Pancreas (tissue), 10 donors: ENCODE data around the gene ULK3. TPM values are rescaled to one million over a fixed set of nuclear protein-coding genes. Genes with fewer than 3 reads are reported as not detected.
A peak's percentile ranks its signal among the peaks of the same experiment; 100 is the strongest.

Source experiments
- ATAC-seq, 4 donors: fragments of 200-7000 bp; cut with Tn5 transposase; one replicate each; pipeline versions ENCODE4 v1.8.0 to v1.9.1; 2020; ENCODE audit warnings: mild to moderate bottlenecking in 4 of 4, moderate library complexity in 4 of 4
- DNase-seq, 6 donors: peaks; one replicate each; pipeline ENCODE4 v3.0.0-alpha.2; 2020
- FAIRE-seq: peaks from 2 replicates; lab custom pipeline; 2012; peaks lifted over from hg19 to GRCh38; lab: Jason Lieb, UNC
- H3K27ac ChIP-seq, 4 donors: fragments of 200-600 bp; sonication (generic); 1 replicate in 3 of 4; 2 replicates in 1 of 4; pipeline versions ENCODE4 v1.5.0 to v1.8.0; 2020
- H3K27me3 ChIP-seq, 4 donors: fragments of 200-600 bp; one replicate each; pipeline ENCODE4 v1.8.0; 2021
- H3K36me3 ChIP-seq, 3 donors: fragments of 200-600 bp; sonication (generic) in 1 of 3; one replicate each; pipeline versions ENCODE4 v1.5.0 to v1.8.0; 2020 to 2021
- H3K4me1 ChIP-seq, 3 donors: fragments of 200-600 bp; one replicate each; pipeline ENCODE4 v1.8.0; 2021
- H3K4me3 ChIP-seq, 4 donors: fragments of 200-600 bp; sonication (generic) in 2 of 4; one replicate each; pipeline versions ENCODE4 v1.5.0 to v1.8.0; 2020 to 2021
- H3K9me3 ChIP-seq, 4 donors: fragments of 200-600 bp; one replicate each; pipeline ENCODE4 v1.8.0; 2021
- CTCF ChIP-seq, 4 donors: fragments of 200-600 bp; sonication (generic) in 3 of 4; IDR thresholded peaks; one replicate each; pipeline versions ENCODE4 v1.5.0 to v1.8.0; 2021; ENCODE audit warnings: antibody characterized with exemption in 4 of 4
- WGBS, 2 donors: extraction: QIAGEN DNeasy Blood & Tissue Kit; methylation state at CpG; one replicate each; pipeline ENCODE4 v1.1.7; 2013; 5-methylcytosine and 5-hydroxymethylcytosine counted together
- intact Hi-C, 3 donors: fragments of 100-400 bp; cut with DNase I; formaldehyde crosslinking; loops; one replicate each; pipeline versions ENCODE4 v1.11.1 to v1.14.2; 2022
- polyA plus RNA-seq, 2 donors: library from polyadenylated mRNA; stranded (reverse); fragments of 200-250 nt; gene quantifications; one replicate each; pipeline ENCODE4 v1.2.3, GENCODE V29; 2013
- total RNA-seq, 6 donors: library from RNA; stranded (reverse); fragmentation: NEBNext Ultra II Directional in 4 of 6; extraction: Animal tissue kit (Norgen Biotek cat#: 25700) in 4 of 6; gene quantifications; one replicate each; pipeline versions ENCODE4 v1.2.1 to v1.2.4, GENCODE V29; 2021 to 2023
- donor health status: healthy with polysubstance abuse.
- donor health status: DM: no; HTN: no; CAD: no; lungs with moderate emphysema.
- donor health status: DM: no; HTN: no; CAD: no.
- donor health status: control.
- donor health status: control.
- donor health status: Bipolar disorder and iron deficiency.
- donor health status: DM: yes; HTN: yes; CAD: no.
- donor health status: DM: no; HTN: no; CAD: no.
- donor health status: DM: no; HTN: no; CAD: no.
- donor health status: DM: yes; HTN: yes; CAD: no.

The ULK3 gene
- total and polyA plus RNA-seq, 8 donors: 15.0 to 83.5 (median 22.2) TPM

GRCh38 chr15:74869372-74869725 lies 26.4 kb upstream of the ULK3 start:
- no peak for DNase-seq
- Histone ChIP-seq H3K4me3 (no peak overlapping the region), H3K4me1 (peaks cover 24 to 56% (median 29%) of the 10 kb centered on the region in 3 donors), H3K9me3 (no peaks in the 10 kb centered on the region), H3K27me3 (no peaks in the 10 kb centered on the region), H3K36me3 (no peaks in the 10 kb centered on the region), H3K27ac (peak overlapping the region in 1 of 4 donors; percentile 30)
- no peak for ATAC-seq
- TF ChIP-seq CTCF (IDR thresholded peaks at IDR 0.05): no peak
- no peak for FAIRE-seq
- intact Hi-C loops: no loop called here

- H3K9me3 ChIP-seq: no peaks in the 10 kb centered on the region
- H3K27ac ChIP-seq: peak overlapping the region in 2 of 4 donors; percentile 25 to 51
- H3K4me1 ChIP-seq: peaks cover 24 to 56% (median 29%) of the 10 kb centered on the region in 3 donors
- H3K27me3 ChIP-seq: no peaks in the 10 kb centered on the region
- ATAC-seq (peak in 2 of 4 donors; percentile 3 to 11), FAIRE-seq (no peak), DNase-seq (no peak)
- TF ChIP-seq CTCF (IDR thresholded peaks at IDR 0.05): no peak
- no peaks in the 10 kb centered on the region for H3K36me3 ChIP-seq
- H3K4me3 ChIP-seq: no peak overlapping the region
- WGBS, 2 donors: 70 to 76% methylated on average over 6 of the region's 6 CpGs
- intact Hi-C loops: no loop called here
These were observed 25.1 kb upstream of the ULK3 start for GRCh38 chr15:74868059-74868458.

- H3K4me1 ChIP-seq: peaks cover 24 to 56% (median 29%) of the 10 kb centered on the region in 3 donors
- H3K4me3 ChIP-seq: no peak overlapping the region
- ATAC-seq (peak in 1 of 4 donors; percentile 13), FAIRE-seq (no peak), DNase-seq (no peak)
- no peaks in the 10 kb centered on the region for H3K36me3 ChIP-seq
- WGBS, 2 donors: 6 to 17% methylated on average over 1 of the region's 1 CpG
- no peak for TF ChIP-seq CTCF (IDR thresholded peaks at IDR 0.05)
- H3K9me3 ChIP-seq: no peaks in the 10 kb centered on the region
- intact Hi-C loops: no loop called here
- peak overlapping the region in 2 of 4 donors; percentile 25 to 51 for H3K27ac ChIP-seq
- H3K27me3 ChIP-seq: no peaks in the 10 kb centered on the region
These were observed 24.6 kb upstream of the ULK3 start for GRCh38 chr15:74867466-74868038.

GRCh38 chr15:74866090-74866489 lies 23.1 kb upstream of the ULK3 start:
- intact Hi-C loops: no loop called here
- TF ChIP-seq CTCF (IDR thresholded peaks at IDR 0.05): no peak
- Histone ChIP-seq H3K4me3 (no peak overlapping the region), H3K27me3 (no peaks in the 10 kb centered on the region), H3K27ac (no peak overlapping the region), H3K4me1 (peaks cover 20 to 43% (median 23%) of the 10 kb centered on the region in 3 donors), H3K36me3 (no peaks in the 10 kb centered on the region), H3K9me3 (no peaks in the 10 kb centered on the region)
- WGBS, 2 donors: 79 to 87% methylated on average over 6 of the region's 6 CpGs
- no peak for DNase-seq
- no peak for FAIRE-seq
- no peak for ATAC-seq

GRCh38 chr15:74865316-74865715 lies 22.4 kb upstream of the ULK3 start:
- Histone ChIP-seq H3K4me1 (peaks cover 13 to 36% (median 16%) of the 10 kb centered on the region in 3 donors), H3K36me3 (no peaks in the 10 kb centered on the region), H3K9me3 (no peaks in the 10 kb centered on the region), H3K4me3 (no peak overlapping the region), H3K27ac (no peak overlapping the region), H3K27me3 (no peaks in the 10 kb centered on the region)
- intact Hi-C loops: no loop called here
- WGBS, 2 donors: 63 to 68% methylated on average over 2 of the region's 2 CpGs
- FAIRE-seq: no peak
- no peak for DNase-seq
- ATAC-seq: no peak
- no peak for TF ChIP-seq CTCF (IDR thresholded peaks at IDR 0.05)
